Choroid plexus epithelial cell (primary cell): ENCODE measurements around the gene MTO1.

Source experiments
- DNase-seq: peaks from one replicate; pipeline ENCODE4 v3.0.0-alpha.2; 2010; ENCODE audit warnings: low read depth
- H3K4me3 ChIP-seq: 2 replicates; pipeline ENCODE4 v1.5.1; 2011; ENCODE audit warnings: low read depth, mild to moderate bottlenecking, control low read depth, low read length, moderate library complexity
- CTCF ChIP-seq: conservative IDR thresholded peaks from 2 replicates; pipeline ENCODE4 v1.5.1; 2011; ENCODE audit warnings: low read depth, mild to moderate bottlenecking, control low read depth, inconsistent platforms, low read length, moderate library complexity

MTO1 gene

GRCh38 chr6:73477407-73477806 is 15.9 kb downstream of the MTO1 start:
- no peak for TF ChIP-seq CTCF
- DNase-seq, result no peak
- no peak overlapping the region for H3K4me3 ChIP-seq

- TF ChIP-seq CTCF, result no peak
- H3K4me3 ChIP-seq, result no peak overlapping the region
- no peak for DNase-seq
These were observed 20.4 kb downstream of the MTO1 start for GRCh38 chr6:73481969-73482368.

- TF ChIP-seq CTCF, result no peak
- DNase-seq, result no peak
- H3K4me3 ChIP-seq, result no peak overlapping the region
These were observed 22.9 kb downstream of the MTO1 start for GRCh38 chr6:73484438-73484837.

- no peak for TF ChIP-seq CTCF
- no peak for DNase-seq
- no peak overlapping the region for H3K4me3 ChIP-seq
These were observed 25.9 kb downstream of the MTO1 start for GRCh38 chr6:73487473-73487872.

GRCh38 chr6:73491377-73491776 is 29.8 kb downstream of the MTO1 start:
- TF ChIP-seq CTCF, result no peak
- H3K4me3 ChIP-seq, result no peak overlapping the region
- peak; percentile 29 for DNase-seq

- TF ChIP-seq CTCF, result no peak
- no peak for DNase-seq
- H3K4me3 ChIP-seq, result no peak overlapping the region
These were observed 36.4 kb downstream of the MTO1 start for GRCh38 chr6:73497915-73498314.

- DNase-seq, result no peak
- no peak for TF ChIP-seq CTCF
- H3K4me3 ChIP-seq, result no peak overlapping the region
These were observed 41.7 kb downstream of the MTO1 start for GRCh38 chr6:73503027-73503772.
